ENCODE measurements around the gene PA2G4.
"Not testable (repeated sequence)": the region's sequence is repeated elsewhere in the genome, so short reads cannot be mapped to it uniquely, and the experiment has no call there.

The PA2G4 gene

GRCh38 chr12:56101045-56101444, 3.3 kb upstream of the PA2G4 start:
- no peak for DNase-seq (ENCODE audit: low read depth)

GRCh38 chr12:56102683-56103065, 1.7 kb upstream of the PA2G4 start:
- no peak for DNase-seq (ENCODE audit: low read depth)

- no peak for DNase-seq (ENCODE audit: low read depth)
Observed at GRCh38 chr12:56103066-56103711, 1.2 kb upstream of the PA2G4 start.

- no peak for DNase-seq (ENCODE audit: low read depth)
Observed at GRCh38 chr12:56103823-56104108, 593 bp upstream of the PA2G4 start.

- no peak for DNase-seq (ENCODE audit: low read depth)
Observed at GRCh38 chr12:56104815-56105608, 653 bp downstream of the PA2G4 start.

- DNase-seq (ENCODE audit: low read depth) = no peak
Observed at GRCh38 chr12:56105609-56105902, 1.2 kb downstream of the PA2G4 start.

- no peak for DNase-seq (ENCODE audit: low read depth)
Observed at GRCh38 chr12:56107242-56107641, 2.9 kb downstream of the PA2G4 start.

GRCh38 chr12:56110571-56110970, 6.2 kb downstream of the PA2G4 start:
- no peak for DNase-seq (ENCODE audit: low read depth)

GRCh38 chr12:56114084-56114483, 9.7 kb downstream of the PA2G4 start:
- DNase-seq (ENCODE audit: low read depth) = no peak

- DNase-seq (ENCODE audit: low read depth) = no peak
Observed at GRCh38 chr12:56115329-56115728, 11.0 kb downstream of the PA2G4 start.

- peak; percentile 91 for DNase-seq (ENCODE audit: low read depth)
Observed at GRCh38 chr12:56116267-56117081, 12.1 kb downstream of the PA2G4 start, which contains the start of gene RPL41. RPL41 (plus strand) TSS chr12:56116633.

- not testable (repeated sequence) for DNase-seq (ENCODE audit: low read depth)
Observed at GRCh38 chr12:56117082-56117706, 12.8 kb downstream of the PA2G4 start.

- peak; percentile 96 for DNase-seq (ENCODE audit: low read depth)
Observed at GRCh38 chr12:56117778-56118687, 13.7 kb downstream of the PA2G4 start, which contains the start of gene ZC3H10. ZC3H10 (plus strand) TSS chr12:56118266; CDS start chr12:56120563, 2,297 bp downstream.

- DNase-seq (ENCODE audit: low read depth) = no peak
Observed at GRCh38 chr12:56118688-56119357, 14.5 kb downstream of the PA2G4 start.

GRCh38 chr12:56119361-56119796, 15.0 kb downstream of the PA2G4 start:
- DNase-seq (ENCODE audit: low read depth) = peak; percentile 40

- DNase-seq (ENCODE audit: low read depth) = no peak
Observed at GRCh38 chr12:56120158-56120846, 15.9 kb downstream of the PA2G4 start.

- DNase-seq (ENCODE audit: low read depth) = no peak
Observed at GRCh38 chr12:56121204-56121870, 17.0 kb downstream of the PA2G4 start.

GRCh38 chr12:56122637-56123036, 18.3 kb downstream of the PA2G4 start:
- DNase-seq (ENCODE audit: low read depth) = no peak

GRCh38 chr12:56124133-56124532, 19.8 kb downstream of the PA2G4 start:
- DNase-seq (ENCODE audit: low read depth) = no peak

Measured in T follicular helper cell (primary cell).